GM21825 (cell line): ENCODE data around the gene CBARP.
"Not testable (repeated sequence)": the region's sequence is repeated elsewhere in the genome, so short reads cannot be mapped to it uniquely, and the experiment has no call there.

ENCODE experiments used
- ATAC-seq: cut with Tn5 transposase; IDR thresholded peaks from one replicate; pipeline ENCODE4 v1.9.1; 2021; ENCODE audit warnings: mild to moderate bottlenecking, moderate library complexity; ENCODE audit not compliant: unreplicated experiment

CBARP gene

GRCh38 chr19:1254081-1254527 is 16.3 kb upstream of the CBARP start:
- ATAC-seq, result no peak

GRCh38 chr19:1253514-1254080 is 15.8 kb upstream of the CBARP start:
- ATAC-seq, result no peak

- no peak for ATAC-seq
Measured at GRCh38 chr19:1252821-1253513, 15.2 kb upstream of the CBARP start.

GRCh38 chr19:1252221-1252820 is 14.5 kb upstream of the CBARP start:
- no peak for ATAC-seq

GRCh38 chr19:1251330-1252220 is 13.8 kb upstream of the CBARP start:
- no peak for ATAC-seq

- no peak for ATAC-seq
Measured at GRCh38 chr19:1250437-1251260, 12.8 kb upstream of the CBARP start.

GRCh38 chr19:1249990-1250436 is 12.2 kb upstream of the CBARP start:
- ATAC-seq, result no peak

- ATAC-seq, result peak; percentile 30
Measured at GRCh38 chr19:1249298-1249989, 11.6 kb upstream of the CBARP start.

- ATAC-seq, result peak; percentile 23
Measured at GRCh38 chr19:1248786-1249297, 11.0 kb upstream of the CBARP start.

- ATAC-seq, result peak; percentile 7
Measured at GRCh38 chr19:1248139-1248785, 10.5 kb upstream of the CBARP start, which contains the start of gene MIDN. Gene MIDN (plus strand): TSS chr19:1248583. CDS start chr19:1250297, 1,714 bp downstream.

- ATAC-seq, result no peak
Measured at GRCh38 chr19:1247748-1248138, 9.9 kb upstream of the CBARP start.

GRCh38 chr19:1246265-1247087 is 8.7 kb upstream of the CBARP start:
- not testable (repeated sequence) for ATAC-seq

- no peak for ATAC-seq
Measured at GRCh38 chr19:1245494-1246264, 7.9 kb upstream of the CBARP start.

- ATAC-seq, result no peak
Measured at GRCh38 chr19:1244693-1245451, 7.1 kb upstream of the CBARP start.

GRCh38 chr19:1243768-1244692 is 6.2 kb upstream of the CBARP start:
- no peak for ATAC-seq
